ENCODE measurements around the gene PTCHD1.

PTCHD1 gene

GRCh38 chrX:23422912-23423311 lies 88.3 kb downstream of the PTCHD1 start:
- DNase-seq = no peak

DNA sequence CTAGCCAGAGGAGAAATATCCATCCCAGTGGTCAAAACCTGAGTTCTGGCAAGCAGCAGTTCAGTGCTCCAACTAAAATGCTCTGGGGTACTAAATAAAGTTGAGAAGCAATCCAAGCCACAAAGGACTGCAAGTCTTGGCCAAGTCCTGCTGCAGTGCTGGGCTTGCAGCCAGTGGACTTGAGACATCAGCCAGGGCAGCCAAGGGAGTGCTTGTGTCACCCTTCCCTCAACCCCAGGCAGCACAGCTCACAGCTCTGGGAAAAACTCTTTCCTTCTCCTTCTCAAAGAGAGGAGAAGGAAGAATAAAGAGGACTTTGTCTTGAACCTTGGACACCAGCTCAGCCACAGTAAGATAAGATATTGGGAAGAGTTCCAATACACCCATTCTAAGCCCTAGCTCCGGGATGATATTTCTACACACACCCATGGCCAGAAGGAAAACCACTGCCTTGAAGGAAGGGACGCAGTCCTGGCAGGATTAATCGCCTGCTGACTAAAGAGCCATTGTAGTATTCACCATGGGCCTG lies 99.8 kb downstream of the PTCHD1 start:
- DNase-seq = no peak

DNA sequence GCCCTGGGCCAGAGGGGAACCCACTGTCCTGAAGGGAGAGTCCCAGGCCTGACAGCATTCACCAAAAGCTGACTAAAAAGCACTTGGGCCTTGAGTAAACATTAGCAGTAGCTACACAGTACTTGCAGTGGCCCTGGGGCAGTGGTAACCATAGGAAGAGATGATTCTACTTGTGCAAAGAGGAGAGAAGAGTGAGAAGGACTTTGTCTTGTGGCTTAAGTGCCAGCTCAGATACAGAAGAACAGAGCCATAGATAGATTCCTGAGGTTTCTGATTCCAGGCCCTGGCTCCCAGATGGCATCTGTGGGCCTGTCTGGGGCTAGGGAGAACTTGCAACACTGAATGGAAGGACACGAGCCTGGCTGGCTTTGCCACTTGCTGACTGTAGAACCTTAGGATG lies 100.5 kb downstream of the PTCHD1 start:
- no peak for DNase-seq

- DNase-seq = no peak
Measured at GRCh38 chrX:23435575-23435974, 100.9 kb downstream of the PTCHD1 start.

DNA sequence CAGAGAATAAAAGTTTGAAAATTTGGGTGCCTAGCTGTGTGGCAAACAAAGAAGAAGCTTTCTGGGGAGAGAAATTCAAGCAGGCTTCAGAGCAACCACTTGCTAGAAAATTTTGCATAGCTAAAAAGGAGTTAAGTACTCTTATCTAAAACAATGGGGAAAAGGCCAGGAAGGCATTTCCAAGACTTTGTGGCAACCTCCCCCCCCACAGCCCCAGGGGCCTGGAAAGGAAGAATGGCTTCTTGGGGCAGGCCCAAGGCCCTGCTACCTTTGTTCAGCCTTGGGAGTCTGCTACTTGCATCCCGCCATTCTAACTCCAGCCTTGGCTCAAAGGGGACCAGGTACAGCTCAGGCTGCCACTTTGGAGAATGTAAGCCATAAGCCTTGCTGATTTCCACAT lies 102.2 kb downstream of the PTCHD1 start:
- no peak for DNase-seq

GRCh38 chrX:23451266-23451665 lies 116.6 kb downstream of the PTCHD1 start:
- DNase-seq = no peak
